HepG2 (cell line): Measurements from ENCODE around the gene KCNT2. TPM values are rescaled to one million over a fixed set of nuclear protein-coding genes. Genes with fewer than 3 reads are reported as not detected.

Experiments used
- ATAC-seq: fragments of 200-7000 bp; cut with Tn5 transposase; 3 replicates; pipeline ENCODE4 v1.9.1; 2020; ENCODE audit warnings: mild to moderate bottlenecking, moderate library complexity
- BruUV-seq: library from RNA; stranded (reverse); fragments of 400-500 nt; replicated peaks from 2 replicates; lab custom pipeline; 2021; lab: Mats Ljungman, UMichigan
- CTCF ChIA-PET: fragments of 300-600 bp; formaldehyde crosslinking; extraction: SDS; loops from one replicate; lab custom pipeline; 2021; ENCODE audit warnings: low total read pairs, inconsistent platforms, low intra/inter-chr PET ratio; lab: Yijun Ruan, JAX
- POLR2A ChIA-PET: fragments of 350-600 bp; sonication (Branson Sonifier 250); formaldehyde crosslinking; loops from one replicate; lab custom pipeline; 2020; ENCODE audit warnings: antibody characterized with exemption, inconsistent platforms; lab: Yijun Ruan, JAX
- DNase-seq: peaks from one replicate; pipeline ENCODE4 v3.0.0-alpha.2; 2015; ENCODE audit warnings: low spot score
- FAIRE-seq: peaks from 3 replicates; lab custom pipeline; 2011; peaks lifted over from hg19 to GRCh38; lab: Jason Lieb, UNC
- H2AFZ ChIP-seq: one replicate; pipeline ENCODE4 v1.6.1; 2011; ENCODE audit warnings: low read length, inconsistent platforms
- H3K27ac ChIP-seq: fragments of 300-600 bp; 3 replicates; pipeline ENCODE4 v1.8.0; 2011; ENCODE audit warnings: mixed run types, mild to moderate bottlenecking, mixed read lengths, low read length, inconsistent platforms; ENCODE audit not compliant: insufficient read depth; ENCODE audit errors: extremely low read length
- H3K27me3 ChIP-seq, 2 experiments: fragments of 200-600 bp in 1 of 2; 2 replicates in 1 of 2; 3 replicates in 1 of 2; pipeline versions ENCODE4 v1.6.0 to v1.8.0; 2011; ENCODE audit warnings: low read length in 2 of 2, mild to moderate bottlenecking in 2 of 2, moderate library complexity in 2 of 2, inconsistent platforms in 1 of 2; ENCODE audit not compliant: insufficient read depth in 2 of 2, control insufficient read depth in 1 of 2
- H3K36me3 ChIP-seq, 2 experiments: fragments of 200-600 bp in 1 of 2; replicated peaks in 1 of 2; 2 replicates in 1 of 2; 3 replicates in 1 of 2; pipeline versions ENCODE4 v1.5.1 to v1.8.0; 2011; ENCODE audit warnings: low read length in 2 of 2, inconsistent platforms in 1 of 2; ENCODE audit not compliant: insufficient read depth in 2 of 2, control insufficient read depth in 1 of 2
- H3K4me1 ChIP-seq: 2 replicates; pipeline ENCODE4 v1.5.1; 2012; ENCODE audit warnings: low read length, inconsistent platforms; ENCODE audit not compliant: insufficient read depth
- H3K4me2 ChIP-seq: 2 replicates; pipeline ENCODE4 v1.6.0; 2011; ENCODE audit warnings: low read depth, low read length, inconsistent platforms
- H3K4me3 ChIP-seq, 3 experiments: fragments of 200-600 bp in 1 of 3; sonication (generic), shearing (Covaris generic) in 1 of 3; replicated peaks in 1 of 3; 2 replicates each; pipeline ENCODE4 v1.5.1; 2011 to 2016; ENCODE audit warnings: low read length in 3 of 3, inconsistent platforms in 2 of 3, low read depth in 2 of 3, mild to moderate bottlenecking in 2 of 3, control low read depth in 1 of 3, mixed read lengths in 1 of 3; ENCODE audit not compliant: insufficient read depth in 1 of 3
- H3K79me2 ChIP-seq: one replicate; pipeline ENCODE4 v1.6.1; 2011; ENCODE audit warnings: low read length, inconsistent platforms; ENCODE audit not compliant: insufficient read depth
- H3K9ac ChIP-seq: 2 replicates; pipeline ENCODE4 v1.6.0; 2011; ENCODE audit warnings: mild to moderate bottlenecking, low read depth, low read length, inconsistent platforms; ENCODE audit not compliant: insufficient read depth
- H3K9me3 ChIP-seq: 2 replicates; pipeline ENCODE4 v1.5.1; 2012; ENCODE audit warnings: mild to moderate bottlenecking, low read length
- H4K20me1 ChIP-seq: 2 replicates; pipeline ENCODE4 v1.6.0; 2011; ENCODE audit warnings: inconsistent platforms, mild to moderate bottlenecking, low read length, moderate library complexity; ENCODE audit not compliant: insufficient read depth
- CEBPB ChIP-seq: IDR thresholded peaks from 2 replicates; pipeline ENCODE4 v1.6.1; 2011; ENCODE audit warnings: low read depth, low read length, improper control_type of control experiment, borderline replicate concordance
- ESRRA ChIP-seq: sonication (generic); formaldehyde crosslinking; IDR thresholded peaks from 2 replicates; pipeline ENCODE4 v1.5.1; 2020; ENCODE audit warnings: mild to moderate bottlenecking, low read depth, missing genetic modification reagents
- IKZF1 ChIP-seq: fragments of 450-650 bp; IDR thresholded peaks from 2 replicates; pipeline ENCODE4 v1.7.1; 2016
- MAFF ChIP-seq: IDR thresholded peaks from 2 replicates; pipeline ENCODE4 v1.6.1; 2011; ENCODE audit warnings: low read depth, low read length, improper control_type of control experiment
- MAFK ChIP-seq, 2 experiments: IDR thresholded peaks in 1 of 2; conservative IDR thresholded peaks in 1 of 2; 2 replicates each; pipeline ENCODE4 v1.6.1; 2011; ENCODE audit warnings: improper control_type of control experiment in 2 of 2, low read length in 2 of 2
- ZFX ChIP-seq: sonication (generic); formaldehyde crosslinking; IDR thresholded peaks from 2 replicates; pipeline ENCODE4 v1.4.0; 2020; ENCODE audit warnings: mild to moderate bottlenecking, low read depth, missing genetic modification reagents, moderate library complexity
- ZNF296 ChIP-seq: sonication (generic); formaldehyde crosslinking; conservative IDR thresholded peaks from 2 replicates; pipeline ENCODE4 v1.5.0; 2020; ENCODE audit warnings: mild to moderate bottlenecking, missing genetic modification reagents
- ZNF350 ChIP-seq: sonication (generic); formaldehyde crosslinking; IDR thresholded peaks from 2 replicates; pipeline ENCODE4 v1.4.0; 2020; ENCODE audit warnings: mild to moderate bottlenecking, low read depth, missing genetic modification reagents, borderline replicate concordance
- WGBS: methylation state at CpG from one replicate; pipeline ENCODE4 v1.1.6; 2017; ENCODE audit warnings: low lambda C conversion rate; 5-methylcytosine and 5-hydroxymethylcytosine counted together
- in situ Hi-C: cut with HindIII; loops from 2 replicates; pipeline ENCODE4 v1.10.0; 2017; ENCODE audit warnings: low pct_unique_long_range_greater_than_20kb; ENCODE audit not compliant: extremely low pct_ligation_motif_present
- intact Hi-C: fragments of 100-400 bp; cut with micrococcal nuclease; formaldehyde crosslinking; loops from one replicate; pipeline ENCODE4 v1.10.0; 2022; ENCODE audit not compliant: unreplicated experiment
- polyA plus RNA-seq, 8 experiments: library from polyadenylated mRNA; depleted of rRNA in 3 of 8; stranded (reverse) in 7 of 8; unstranded in 1 of 8; fragments of >200 nt; fragmentation: Illumina TruSeq in 4 of 8; extraction: Trizol in 4 of 8; gene quantifications; 2 replicates each; pipeline versions ENCODE4 v1.2.1 to v1.2.3, GENCODE V29; 2011 to 2016; ENCODE audit warnings: low read depth in 4 of 8, missing spikeins in 1 of 8, mixed read lengths in 1 of 8; ENCODE audit not compliant: insufficient read depth in 1 of 8
- total RNA-seq, 5 experiments: library from RNA; depleted of rRNA; stranded (reverse); fragments of >200 nt; fragmentation: Illumina TruSeq; extraction: Trizol; gene quantifications; 2 replicates each; pipeline ENCODE4 v1.2.3, GENCODE V29; 2016; ENCODE audit warnings: low read depth in 1 of 5

KCNT2 gene
- total and polyA plus RNA-seq, 2 of the 13 experiments (the other 11 are each of a cell fraction or from before 2014, with no cell fraction given) = not detected

DNA sequence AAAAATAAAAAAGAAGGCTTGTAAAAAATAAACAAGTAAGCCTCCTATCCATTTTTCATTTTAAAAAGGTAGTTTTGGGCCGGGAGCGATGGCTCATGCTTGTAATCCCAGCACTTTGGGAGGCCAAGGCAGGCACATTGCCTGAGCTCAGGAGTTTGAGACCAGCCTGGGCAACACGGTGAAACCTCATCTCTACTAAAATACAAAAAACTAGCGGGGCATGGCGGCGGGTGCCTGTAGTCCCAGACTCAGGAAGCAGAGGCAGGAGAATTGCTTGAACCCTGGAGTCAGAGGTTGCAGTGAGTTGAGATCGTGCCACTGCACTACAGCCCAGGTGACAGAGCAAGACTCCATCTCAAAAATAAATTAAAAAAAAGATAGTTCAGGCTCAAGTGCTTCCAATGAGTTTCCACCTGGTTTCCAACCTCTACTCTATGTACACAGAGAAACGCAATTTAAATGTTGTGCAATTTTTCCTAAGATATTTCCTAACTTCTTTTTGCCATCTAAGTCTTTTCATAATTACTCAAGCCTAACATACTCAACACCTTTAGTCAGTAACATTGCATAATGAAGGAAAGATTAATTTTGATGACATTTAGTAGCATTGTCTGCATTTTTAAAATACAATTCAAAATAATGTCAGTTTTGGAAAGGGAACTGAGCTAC is 106.3 kb downstream of the KCNT2 start:
- POLR2A ChIA-PET = no interaction called here
- in situ Hi-C loops = no loop called here
- TF ChIP-seq ZFX (CRISPR knock-in tag) (no peak), ZNF350 (no peak), CEBPB (peak; percentile 50; the same call in 1 of the 2 replicates), ZNF296 (no peak), IKZF1 (no peak)
- H3K27me3 ChIP-seq = no peaks in the 10 kb centered on the region
- DNase-seq = no peak
- no peaks in the 10 kb centered on the region for H3K79me2 ChIP-seq
- no TSS peak for BruUV-seq
- no peak for ATAC-seq
- no peaks in the 10 kb centered on the region for H4K20me1 ChIP-seq
- H3K9ac ChIP-seq = no peak overlapping the region
- no peak overlapping the region for H3K4me3 ChIP-seq
- intact Hi-C loops = no loop called here
- FAIRE-seq = no peak
- no peak overlapping the region for H3K4me2 ChIP-seq
- WGBS = 59% methylated on average over 8 of the region's 8 CpGs
- H2AFZ ChIP-seq = no peak overlapping the region
- CTCF ChIA-PET = no interaction called here
- H3K27ac ChIP-seq = no peak overlapping the region
- no peaks in the 10 kb centered on the region for H3K36me3 ChIP-seq
- H3K9me3 ChIP-seq = no peaks in the 10 kb centered on the region
- H3K4me1 ChIP-seq = no peaks in the 10 kb centered on the region

DNA sequence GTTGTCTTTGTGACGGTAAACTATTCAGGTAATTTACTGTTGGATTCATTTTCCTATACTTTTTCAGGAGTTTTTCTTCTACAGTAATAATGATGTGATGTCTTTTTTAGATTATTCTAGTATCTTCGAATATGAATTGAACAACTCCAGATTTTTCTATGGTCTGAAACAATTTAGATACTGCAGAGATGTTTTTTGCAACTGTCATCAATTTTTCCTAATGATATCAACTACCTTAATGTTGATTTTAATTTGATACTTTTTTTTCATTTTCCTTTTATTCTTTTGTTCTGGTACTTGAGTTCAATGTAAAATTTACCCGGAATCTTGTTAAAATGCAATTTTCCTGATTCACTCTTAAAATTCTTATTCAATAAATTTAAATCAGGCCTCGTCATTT is 110.4 kb downstream of the KCNT2 start:
- TF ChIP-seq MAFF = peak; percentile 87
- no peak for TF ChIP-seq ESRRA (CRISPR knock-in tag)
- peak; percentile 86 to 93 for TF ChIP-seq MAFK (conservative IDR thresholded peaks at IDR 0.05 in 1 of 2, IDR thresholded peaks at IDR 0.05 in 1 of 2; ENCODE audit: low read length in 2 of 2)
- FAIRE-seq (no peak), ATAC-seq (no peak), DNase-seq (no peak)
- 2% methylated on average over 4 of the region's 4 CpGs for WGBS
- in situ Hi-C loops (no loop called here), intact Hi-C loops (no loop called here)
- Histone ChIP-seq H3K4me3 (no peak overlapping the region), H2AFZ (no peak overlapping the region), H3K4me2 (no peak overlapping the region), H4K20me1 (no peaks in the 10 kb centered on the region), H3K27me3 (no peaks in the 10 kb centered on the region), H3K79me2 (no peaks in the 10 kb centered on the region), H3K27ac (no peak overlapping the region), H3K36me3 (no peaks in the 10 kb centered on the region), H3K9ac (no peak overlapping the region), H3K4me1 (no peaks in the 10 kb centered on the region), H3K9me3 (no peaks in the 10 kb centered on the region)
- BruUV-seq = no TSS peak
- ChIA-PET POLR2A (no interaction called here), CTCF (no interaction called here)
